Progenitor cell of endocrine pancreas (in vitro differentiated cells): ENCODE results near the gene ZNF117. TPM values are rescaled to one million over a fixed set of nuclear protein-coding genes. Genes with fewer than 3 reads are reported as not detected.
"Not testable (repeated sequence)": the region's sequence is repeated elsewhere in the genome, so short reads cannot be mapped to it uniquely, and the experiment has no call there.

ENCODE experiments used
- DNase-seq: peaks from one replicate; pipeline ENCODE4 v3.0.0; 2021; ENCODE audit warnings: low spot score; ENCODE audit not compliant: unreplicated experiment
- H3K27ac Mint-ChIP-seq: 2 replicates; pipeline ENCODE4 v1.8.0; 2021; ENCODE audit warnings: mild to moderate bottlenecking, moderate library complexity, mixed read lengths
- H3K27me3 Mint-ChIP-seq: 2 replicates; pipeline ENCODE4 v1.8.0; 2021; ENCODE audit warnings: mixed read lengths
- H3K36me3 Mint-ChIP-seq: 2 replicates; pipeline ENCODE4 v1.8.0; 2022; ENCODE audit warnings: mixed read lengths; ENCODE audit not compliant: insufficient read depth
- H3K4me1 Mint-ChIP-seq: 2 replicates; pipeline ENCODE4 v1.8.0; 2021; ENCODE audit warnings: low read depth, mixed read lengths
- H3K4me3 Mint-ChIP-seq: 2 replicates; pipeline ENCODE4 v1.8.0; 2021; ENCODE audit warnings: low read depth, mild to moderate bottlenecking, moderate library complexity, mixed read lengths
- H3K9me3 Mint-ChIP-seq: 2 replicates; pipeline ENCODE4 v1.8.0; 2021; ENCODE audit warnings: low read depth, mixed read lengths
- CTCF ChIP-seq: fragments of 200-600 bp; sonication (generic); IDR thresholded peaks from one replicate; pipeline ENCODE4 v1.5.0; 2021; ENCODE audit warnings: antibody characterized with exemption, mild to moderate bottlenecking; ENCODE audit not compliant: unreplicated experiment
- total RNA-seq: library from RNA; stranded (reverse); gene quantifications from 2 replicates; pipeline ENCODE4 v1.2.1, GENCODE V29; 2021

The ZNF117 gene
- total RNA-seq, 1 donor from 2014 or later = 63.3 TPM

GRCh38 chr7:64959072-64959747 is 31.6 kb downstream of the ZNF117 start:
- no peak for TF ChIP-seq CTCF
- Mint-ChIP-seq H3K27me3 (no peaks in the 10 kb centered on the region), H3K9me3 (peaks cover 39% of the 10 kb centered on the region), H3K4me3 (no peak overlapping the region), H3K36me3 (peaks cover 2% of the 10 kb centered on the region), H3K4me1 (no peaks in the 10 kb centered on the region), H3K27ac (no peak overlapping the region)
- DNase-seq = no peak

GRCh38 chr7:64951250-64951848 is 39.5 kb downstream of the ZNF117 start:
- DNase-seq = no peak
- H3K27me3 Mint-ChIP-seq = peaks cover 28% of the 10 kb centered on the region
- H3K27ac Mint-ChIP-seq = no peak overlapping the region
- no peak overlapping the region for H3K4me3 Mint-ChIP-seq
- H3K36me3 Mint-ChIP-seq = peaks cover 1% of the 10 kb centered on the region
- peak; percentile 77 for TF ChIP-seq CTCF
- no peaks in the 10 kb centered on the region for H3K4me1 Mint-ChIP-seq
- H3K9me3 Mint-ChIP-seq = peaks cover 2% of the 10 kb centered on the region

- H3K4me1 Mint-ChIP-seq, H3K4me3 Mint-ChIP-seq, H3K9me3 Mint-ChIP-seq, DNase-seq, H3K27ac Mint-ChIP-seq, H3K36me3 Mint-ChIP-seq: not testable (repeated sequence)
- peaks cover 35% of the 10 kb centered on the region for H3K27me3 Mint-ChIP-seq
Measured at GRCh38 chr7:64950673-64951072, 40.2 kb downstream of the ZNF117 start.

GRCh38 chr7:64948774-64949173 is 42.1 kb downstream of the ZNF117 start:
- not testable (repeated sequence) for H3K4me3 Mint-ChIP-seq, H3K27ac Mint-ChIP-seq, DNase-seq, H3K9me3 Mint-ChIP-seq, H3K4me1 Mint-ChIP-seq, H3K36me3 Mint-ChIP-seq
- peaks cover 38% of the 10 kb centered on the region for H3K27me3 Mint-ChIP-seq

GRCh38 chr7:64947252-64948000 is 43.4 kb downstream of the ZNF117 start:
- no peak for TF ChIP-seq CTCF
- DNase-seq = peak; percentile 20
- peak overlapping the region; percentile 51 for H3K4me3 Mint-ChIP-seq
- no peak overlapping the region for H3K27ac Mint-ChIP-seq
- H3K9me3 Mint-ChIP-seq = no peaks in the 10 kb centered on the region
- H3K27me3 Mint-ChIP-seq = peaks cover 38% of the 10 kb centered on the region
- no peaks in the 10 kb centered on the region for H3K36me3 Mint-ChIP-seq
- no peaks in the 10 kb centered on the region for H3K4me1 Mint-ChIP-seq

GRCh38 chr7:64946772-64947171 is 44.1 kb downstream of the ZNF117 start:
- Mint-ChIP-seq H3K4me1 (no peaks in the 10 kb centered on the region), H3K36me3 (no peaks in the 10 kb centered on the region), H3K27ac (no peak overlapping the region), H3K27me3 (peaks cover 38% of the 10 kb centered on the region), H3K9me3 (no peaks in the 10 kb centered on the region), H3K4me3 (peak overlapping the region; percentile 52)
- TF ChIP-seq CTCF = peak; percentile 44
- DNase-seq = no peak
